ENCODE data around the gene ATIC.
"Not testable (repeated sequence)": the region's sequence is repeated elsewhere in the genome, so short reads cannot be mapped to it uniquely, and the experiment has no call there.

ATIC gene

DNA sequence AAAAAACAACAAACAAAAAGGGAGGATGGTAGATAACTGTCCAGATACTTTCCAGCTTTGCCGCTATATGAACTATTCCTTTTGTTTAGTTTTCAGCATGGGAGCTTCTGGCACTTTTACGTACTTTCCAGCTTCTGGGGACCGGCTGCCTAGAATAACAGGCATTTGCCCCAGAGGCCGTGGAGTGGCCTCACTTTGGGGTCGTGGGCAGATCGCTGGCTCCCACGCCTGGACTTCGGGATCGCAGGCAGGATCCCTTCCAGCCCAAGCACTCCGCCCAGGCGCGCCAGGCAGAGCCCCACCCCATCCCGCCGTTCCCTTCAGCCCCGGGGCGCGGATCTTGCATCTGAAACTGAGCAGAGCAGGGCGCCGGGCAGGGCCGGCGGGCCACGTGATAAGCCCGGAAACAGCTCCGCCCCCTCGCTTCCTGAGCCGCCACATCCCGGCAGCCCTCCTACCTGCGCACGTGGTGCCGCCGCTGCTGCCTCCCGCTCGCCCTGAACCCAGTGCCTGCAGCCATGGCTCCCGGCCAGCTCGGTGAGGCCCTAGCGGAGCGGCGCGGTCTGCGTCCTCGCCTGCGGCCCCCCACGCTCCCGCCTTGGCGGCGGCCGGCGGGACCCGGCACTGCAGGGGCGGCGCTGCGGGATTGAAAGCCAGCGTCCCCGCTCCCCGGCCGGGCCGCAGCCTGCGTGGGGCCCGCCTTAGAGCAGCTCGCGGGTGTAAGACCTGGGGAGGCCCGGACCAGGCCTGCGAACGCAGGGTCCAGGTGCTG, at the start of gene ATIC:
ATIC (plus strand) TSS at position 435 of the 772 bp plus-strand sequence; CDS start at position 519, 84 bp downstream.
- peak; percentile 90 for DNase-seq (ENCODE audit: low spot score)

DNA sequence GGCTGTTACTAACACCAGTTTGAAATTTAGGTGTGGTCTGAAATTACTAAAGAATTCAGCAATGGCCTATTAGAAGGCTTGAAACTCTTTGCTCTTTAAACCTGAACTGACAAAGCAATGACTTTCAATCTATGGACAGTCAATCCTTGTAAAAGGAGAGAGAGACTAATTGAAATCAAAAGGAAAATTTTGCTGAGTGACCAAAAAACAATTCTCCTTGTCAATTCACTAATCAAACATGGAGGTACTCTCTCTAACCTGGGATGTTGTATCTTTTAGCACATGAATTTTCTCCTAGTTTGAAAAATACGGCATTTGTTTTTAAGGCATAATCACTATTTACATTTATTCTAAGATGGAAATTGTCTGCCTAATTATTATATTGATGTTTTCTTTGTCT, 49.6 kb upstream of the ATIC start:
- DNase-seq (ENCODE audit: low spot score), result no peak

DNA sequence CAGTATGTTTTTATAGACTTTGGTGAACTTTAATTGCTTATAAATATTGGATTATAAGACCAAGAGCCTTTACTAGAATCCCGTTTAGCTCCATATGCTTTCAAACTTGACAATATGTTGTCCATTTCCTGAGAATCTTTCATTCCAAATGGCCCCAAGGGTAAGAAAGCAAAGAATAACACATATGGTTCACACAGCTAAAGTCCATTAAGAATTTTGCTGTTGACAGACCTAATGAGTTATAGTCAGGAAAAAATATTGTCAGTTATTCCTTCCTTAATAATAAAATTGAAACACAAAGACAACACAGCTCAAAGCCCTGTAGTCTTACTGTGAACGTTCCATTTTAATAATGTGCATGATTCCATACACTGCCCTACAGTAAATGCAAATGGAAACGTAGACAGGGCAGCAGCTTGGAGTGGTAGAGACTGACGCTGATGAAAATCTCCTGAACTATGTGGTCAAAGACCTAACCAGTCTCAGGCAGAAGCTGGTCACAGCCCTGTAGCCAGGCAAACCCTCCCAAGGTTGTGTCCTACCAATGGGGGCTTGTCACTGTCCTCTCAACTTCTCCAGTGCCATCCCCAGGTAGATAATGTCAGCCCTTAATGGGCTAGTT, 49.0 kb upstream of the ATIC start:
- no peak for DNase-seq (ENCODE audit: low spot score)

DNA sequence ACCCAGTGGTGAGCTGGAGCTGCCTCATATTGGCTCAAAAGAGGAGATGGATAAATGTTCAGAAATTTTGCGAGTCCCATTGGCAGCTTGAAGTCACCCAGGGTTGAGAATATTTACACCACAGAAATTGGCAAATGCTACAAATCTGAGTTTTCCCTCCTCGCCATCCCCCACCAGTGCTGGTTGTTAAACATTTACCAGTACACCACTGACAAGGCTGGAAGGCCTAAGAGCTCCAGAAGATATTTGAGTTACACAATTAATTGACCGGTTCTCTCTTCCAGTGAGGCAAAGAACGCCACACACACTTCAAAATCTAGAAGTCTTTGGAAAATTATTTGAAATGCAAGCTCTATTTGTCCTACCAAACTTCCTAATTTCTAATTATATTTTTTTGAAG, 47.5 kb upstream of the ATIC start:
- no peak for DNase-seq (ENCODE audit: low spot score)

DNA sequence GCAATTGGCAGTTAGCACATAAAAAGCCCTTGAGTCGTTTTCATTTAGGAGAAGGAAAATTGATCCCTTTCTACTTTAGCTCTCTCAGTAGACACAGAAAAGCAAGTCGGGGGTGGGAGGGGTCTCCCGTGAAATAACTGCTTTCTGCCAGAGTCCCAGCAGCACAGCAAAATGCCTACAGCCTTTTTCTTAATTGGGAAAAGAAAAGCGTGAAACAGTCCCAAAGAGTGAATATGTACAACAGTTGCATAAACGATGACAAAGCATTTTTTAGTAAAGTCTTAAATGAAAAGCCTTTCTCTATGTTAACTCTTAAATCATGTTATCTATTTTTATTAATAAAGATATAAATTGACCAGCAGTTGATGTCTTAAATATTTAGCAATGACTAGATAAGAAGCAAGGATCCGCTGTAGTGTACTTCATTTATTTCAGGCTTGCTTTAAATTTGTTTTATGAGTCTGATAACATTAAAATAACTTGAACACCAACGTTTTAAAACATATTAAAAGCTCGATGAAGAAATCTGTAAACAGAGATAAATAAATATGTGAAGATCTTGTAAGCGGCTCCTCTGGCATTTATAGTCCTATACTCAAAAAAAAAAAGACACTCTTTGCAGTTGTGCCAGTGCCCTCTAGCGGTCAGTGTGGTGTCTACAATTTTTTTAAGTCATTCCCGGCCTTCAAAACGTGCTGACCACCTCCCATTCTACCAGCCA, 42.3 kb upstream of the ATIC start:
- peak; percentile 35 for DNase-seq (ENCODE audit: low spot score)

DNA sequence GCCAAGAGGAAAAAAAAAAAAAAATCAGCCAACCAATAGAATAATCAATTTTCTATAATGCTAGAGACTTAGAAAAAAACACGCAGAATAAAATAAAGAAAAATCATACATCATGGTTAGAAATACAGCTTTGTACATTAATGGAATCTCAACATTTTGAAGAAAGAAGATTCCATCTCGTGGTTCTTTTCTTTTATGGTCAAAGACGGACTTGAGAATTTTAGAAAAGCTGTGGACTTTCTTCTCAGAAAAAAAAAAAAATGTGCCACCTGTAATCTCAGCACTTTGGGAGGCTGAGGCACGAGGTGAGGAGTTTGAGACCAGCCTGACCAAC, 41.8 kb upstream of the ATIC start:
- no peak for DNase-seq (ENCODE audit: low spot score)

DNA sequence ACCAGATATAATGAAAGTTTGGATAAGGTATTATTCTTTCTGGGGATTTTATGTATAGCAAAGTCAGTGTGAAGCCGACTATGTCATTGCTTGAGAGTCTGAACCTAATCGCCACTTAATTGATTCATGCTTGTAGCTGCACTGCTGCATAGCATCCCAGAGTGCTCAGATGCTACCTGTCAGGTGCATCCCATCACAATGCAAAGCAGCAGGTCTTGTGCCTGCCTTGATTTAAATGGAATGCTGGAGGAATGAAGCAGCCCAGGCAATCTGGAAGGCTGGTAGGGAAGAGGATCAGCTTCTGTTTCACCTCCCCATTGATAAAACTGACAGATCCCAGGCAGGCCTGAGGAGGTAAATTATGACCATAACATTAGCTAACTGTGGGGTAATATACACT, 40.4 kb upstream of the ATIC start:
- DNase-seq (ENCODE audit: low spot score), result no peak

DNA sequence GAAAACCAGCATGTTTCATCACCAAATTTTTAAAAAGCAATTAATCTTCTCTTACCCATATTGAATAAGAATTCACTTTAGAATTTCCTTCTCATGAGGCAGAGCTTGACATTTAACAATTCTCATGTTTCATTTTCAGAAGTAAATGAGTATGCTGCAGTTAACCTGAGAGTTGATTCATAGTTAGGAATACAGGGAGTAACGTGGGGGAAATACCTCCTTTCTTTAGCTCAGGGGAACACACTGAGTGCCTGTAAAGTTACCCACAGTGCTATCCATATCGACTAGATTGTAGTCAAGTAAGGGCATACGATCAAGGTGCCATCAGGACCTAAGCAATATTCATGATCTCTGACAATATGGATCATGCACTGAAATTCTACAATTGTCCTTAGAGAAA, 38.9 kb upstream of the ATIC start:
- no peak for DNase-seq (ENCODE audit: low spot score)

DNA sequence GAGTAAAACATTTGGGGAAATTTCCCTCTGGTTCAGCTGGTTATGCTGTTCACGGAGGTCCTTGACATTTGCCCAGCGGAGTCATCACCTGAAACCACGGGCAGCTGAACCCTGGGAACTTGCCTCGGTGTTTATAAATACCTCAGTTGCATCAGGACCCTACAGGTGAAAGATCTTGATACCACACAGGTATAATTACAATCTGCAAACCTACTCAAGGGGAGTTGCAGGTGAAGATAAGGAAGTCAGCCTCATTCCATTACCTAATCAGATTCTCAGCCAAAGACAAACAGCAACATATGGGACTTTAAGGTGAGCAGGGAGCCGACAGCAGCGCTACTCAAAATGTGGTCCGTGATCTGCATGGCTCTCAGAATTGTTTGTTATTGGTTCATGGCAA, 37.0 kb upstream of the ATIC start:
- DNase-seq (ENCODE audit: low spot score), result no peak

DNA sequence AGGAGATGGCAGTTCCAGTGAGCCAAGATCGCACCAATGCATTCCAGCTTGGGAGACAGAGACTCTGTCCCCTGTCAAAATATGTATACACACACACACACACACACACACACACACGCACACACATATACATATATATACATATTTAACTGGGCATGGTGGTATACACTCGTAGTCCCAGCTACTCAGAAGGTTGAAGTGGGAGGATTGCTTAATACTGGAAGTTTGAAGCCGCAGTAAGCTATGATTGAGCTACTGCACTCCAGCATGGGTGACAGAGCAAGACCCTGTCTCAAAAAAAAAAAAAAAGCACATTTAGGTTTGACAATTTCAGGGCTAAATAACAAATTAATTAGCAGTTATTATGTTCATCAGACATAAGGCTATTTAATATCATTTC, 36.0 kb upstream of the ATIC start:
- DNase-seq (ENCODE audit: low spot score), result no peak

DNA sequence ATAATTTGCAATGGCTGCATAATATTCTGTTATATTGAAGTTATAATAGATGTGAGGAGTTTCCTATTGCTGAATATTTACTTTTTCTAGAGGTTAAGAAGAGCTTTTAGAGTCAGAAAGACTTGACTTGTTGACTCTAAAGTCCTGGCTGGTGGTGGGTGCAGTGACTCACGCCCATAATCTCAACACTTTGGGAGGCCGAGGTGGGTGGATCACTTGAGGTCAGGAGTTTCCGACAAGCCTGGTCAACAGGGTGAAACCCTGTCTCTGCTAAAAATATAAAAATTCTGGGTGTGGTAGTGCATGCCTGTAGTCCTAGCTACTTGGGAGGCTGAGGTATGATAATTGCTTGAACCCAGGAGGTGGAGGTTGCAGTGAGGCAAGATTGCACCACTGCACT, 33.9 kb upstream of the ATIC start:
- DNase-seq (ENCODE audit: low spot score), result no peak

DNA sequence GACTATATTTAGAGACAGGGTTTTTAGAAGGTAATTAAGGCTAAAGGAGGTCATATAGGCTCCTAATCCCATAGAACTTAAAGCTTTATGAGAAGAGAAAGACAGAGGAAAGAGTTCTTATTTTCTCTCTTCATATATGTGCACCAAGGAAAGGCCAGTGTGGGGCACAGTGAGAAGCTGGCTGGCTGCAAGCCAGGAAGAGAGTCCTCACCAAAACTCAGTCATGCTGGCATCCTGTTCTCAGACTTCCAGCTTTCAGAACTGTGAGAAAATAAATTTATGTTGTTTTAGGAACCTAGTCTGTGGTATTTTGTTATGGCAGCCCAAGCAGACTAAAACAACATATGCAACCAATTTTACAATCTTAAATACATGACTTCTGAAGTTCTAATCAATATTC, 31.5 kb upstream of the ATIC start:
- DNase-seq (ENCODE audit: low spot score), result no peak

DNA sequence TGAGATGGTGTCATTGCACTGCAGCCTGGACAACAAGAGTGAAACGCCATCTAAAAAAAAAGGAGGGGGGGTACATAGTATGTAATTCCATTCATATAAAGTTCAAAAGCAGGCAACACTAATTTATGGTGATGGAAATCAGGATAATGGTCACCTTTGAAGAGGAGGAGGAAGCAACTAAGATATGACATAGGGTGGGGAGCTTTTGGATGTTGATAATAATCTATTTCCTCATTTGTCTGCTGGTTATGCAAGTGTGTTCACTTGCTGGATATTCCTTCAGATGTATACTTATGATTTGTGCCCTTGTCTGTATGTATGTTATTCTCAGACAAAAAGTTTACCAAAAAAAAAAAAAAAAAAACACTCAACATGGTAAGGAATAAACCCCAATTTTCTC, 28.6 kb upstream of the ATIC start:
- DNase-seq (ENCODE audit: low spot score), result no peak

DNA sequence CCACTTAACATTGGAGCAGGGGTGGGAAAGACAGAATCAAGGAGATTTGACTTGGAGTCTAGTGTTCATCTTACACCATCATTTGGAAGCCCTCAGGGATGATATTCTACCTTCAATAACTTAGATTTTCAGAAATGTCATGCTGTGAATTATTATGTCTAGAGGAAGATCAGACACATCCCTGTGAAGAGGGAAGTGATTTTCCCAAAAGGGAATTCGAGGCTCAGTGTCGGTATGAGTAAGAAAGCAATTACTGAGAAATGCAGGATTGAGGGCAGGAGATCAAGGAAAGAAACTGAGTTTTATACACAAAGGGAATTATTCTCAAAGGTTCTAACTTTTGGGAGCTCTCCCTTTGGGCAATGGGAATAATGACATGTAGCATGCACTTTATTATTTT, 25.6 kb upstream of the ATIC start:
- DNase-seq (ENCODE audit: low spot score), result no peak

DNA sequence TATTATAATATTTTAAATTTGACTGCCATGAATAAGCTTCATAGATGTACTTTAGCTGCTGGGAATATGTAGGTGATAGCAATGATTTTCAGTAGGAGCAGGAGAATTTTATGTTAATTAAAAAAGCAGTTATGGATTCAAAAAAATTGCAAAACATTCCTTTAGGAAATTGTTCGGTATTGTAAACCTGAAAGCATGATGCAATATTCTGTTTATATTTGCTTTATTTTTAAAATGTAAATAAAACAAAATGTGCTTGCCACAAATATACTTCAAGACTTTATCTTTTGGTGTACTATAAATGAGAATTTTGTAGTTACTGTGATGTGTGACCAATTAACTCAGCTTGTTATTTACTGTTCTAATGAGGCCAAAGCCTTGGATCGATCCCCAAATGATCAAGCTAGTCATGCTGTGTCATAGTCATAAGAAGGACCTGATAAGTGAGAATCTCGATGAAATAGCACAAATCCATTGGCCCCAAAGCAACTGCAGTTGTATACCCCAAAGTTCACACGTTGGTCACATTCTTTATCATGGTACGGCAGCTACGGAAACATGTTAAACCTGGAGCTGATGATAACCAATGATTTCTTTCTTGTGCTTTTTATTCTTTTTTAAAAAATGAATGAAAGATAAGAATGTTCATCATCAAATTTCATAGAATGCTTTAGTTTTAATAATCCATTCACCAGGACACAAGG, 23.6 kb upstream of the ATIC start:
- no peak for DNase-seq (ENCODE audit: low spot score)

DNA sequence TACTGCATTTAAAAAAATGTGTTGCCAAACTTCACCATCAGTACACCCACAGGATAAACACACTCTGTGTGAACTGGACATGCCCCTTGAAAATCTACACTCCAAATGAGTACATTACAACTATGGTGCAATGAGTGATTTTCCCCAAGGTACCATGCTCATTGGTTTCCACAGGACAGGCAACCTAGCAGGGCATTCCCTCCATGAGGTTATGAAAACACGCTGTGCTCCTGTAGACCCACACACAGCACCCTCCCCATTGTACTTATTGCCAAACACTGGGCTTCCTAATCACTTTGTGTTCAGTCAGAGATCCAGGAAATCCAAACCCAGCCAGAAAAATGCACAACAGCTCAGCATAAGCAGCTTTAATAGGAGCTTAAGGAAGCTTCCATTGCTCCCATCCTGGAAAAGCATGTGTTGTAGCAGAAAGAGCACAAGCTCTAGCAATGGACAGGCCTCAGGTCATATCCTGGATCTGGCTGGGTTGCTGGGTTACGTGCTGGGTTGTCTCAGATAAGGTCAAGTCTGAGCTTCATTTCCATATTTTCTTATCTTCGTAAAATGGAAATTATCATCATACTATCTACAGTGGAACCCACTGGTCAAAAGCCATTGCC, 20.8 kb upstream of the ATIC start:
- no peak for DNase-seq (ENCODE audit: low spot score)

DNA sequence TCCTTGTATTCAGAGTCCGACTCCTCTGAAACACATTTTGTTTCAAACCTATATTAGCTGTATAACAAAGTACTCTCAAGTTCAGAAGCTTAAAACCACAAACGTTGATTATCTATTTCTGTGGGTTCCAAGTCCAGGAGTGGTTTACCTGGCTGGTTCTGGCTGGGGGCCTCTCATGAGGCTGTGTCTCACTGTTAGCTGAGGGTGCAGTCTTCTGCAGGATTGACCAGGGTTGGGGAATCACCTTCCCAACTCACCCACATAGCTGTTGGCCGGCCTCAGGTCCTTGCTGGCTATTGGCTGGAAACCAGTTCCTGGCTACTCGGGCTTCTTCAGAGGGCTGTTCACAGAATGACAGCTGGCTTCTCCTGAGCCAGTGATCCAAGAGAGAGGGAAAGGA, 18.0 kb upstream of the ATIC start:
- no peak for DNase-seq (ENCODE audit: low spot score)

DNA sequence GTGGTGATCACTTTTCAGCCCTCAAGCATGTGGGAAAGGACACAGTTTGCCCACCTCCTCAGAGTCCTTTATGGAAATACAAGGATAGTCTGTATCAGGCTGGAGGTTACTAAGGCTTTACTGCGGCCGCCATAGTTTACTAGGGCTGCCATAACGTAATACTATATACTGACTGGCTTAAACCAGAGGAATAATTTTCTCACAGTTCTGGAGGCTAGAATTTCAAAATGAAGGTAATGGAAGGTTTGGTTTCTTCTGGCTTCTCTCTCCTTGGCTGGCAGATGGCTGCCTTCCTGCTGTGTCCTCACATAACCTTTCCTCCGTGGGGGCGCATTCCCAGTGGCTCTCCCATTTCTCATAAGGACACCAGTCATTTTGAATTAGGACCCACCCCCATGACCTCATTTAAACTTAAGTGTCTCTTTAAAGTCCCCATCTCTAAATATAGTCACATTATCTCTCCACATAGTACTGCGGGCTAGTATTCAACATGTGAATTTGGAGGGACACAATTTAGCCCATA, 12.5 kb upstream of the ATIC start:
- DNase-seq (ENCODE audit: low spot score), result no peak

DNA sequence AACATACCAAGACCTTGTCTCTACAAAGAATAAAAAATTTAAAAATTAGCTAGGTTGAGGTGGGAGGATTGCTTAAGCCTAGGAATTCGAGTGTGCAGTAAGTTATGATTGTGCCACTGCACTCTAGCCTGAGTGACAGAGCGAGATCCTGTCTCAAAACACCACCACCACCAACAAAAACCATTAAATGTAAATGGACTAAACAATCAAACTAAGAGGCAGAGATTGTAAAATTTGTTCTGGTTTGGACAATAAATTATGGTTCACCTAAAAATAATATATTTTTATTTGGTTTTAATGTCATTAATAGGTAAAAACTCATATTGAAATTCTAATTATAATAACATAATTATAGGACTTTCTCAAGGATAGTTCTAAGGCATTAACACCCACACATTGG, 9.9 kb upstream of the ATIC start:
- DNase-seq (ENCODE audit: low spot score), result no peak

DNA sequence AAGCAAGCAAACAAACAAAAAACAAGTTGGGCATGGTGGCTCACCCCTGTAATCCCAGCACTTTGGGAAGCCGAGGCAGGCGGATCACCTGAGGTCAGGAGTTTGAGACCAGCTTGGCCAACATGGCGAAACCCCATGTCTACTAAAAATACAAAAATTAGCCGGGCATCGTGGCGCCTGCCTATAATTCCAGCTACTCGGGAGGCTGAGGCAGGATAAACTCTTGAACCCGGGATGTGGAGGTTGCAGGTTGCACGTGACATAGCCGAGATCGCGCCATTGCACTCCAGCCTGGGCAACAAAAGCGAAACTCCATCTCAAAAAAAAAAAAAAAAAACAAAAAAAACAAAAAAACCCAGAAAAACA, 617 bp upstream of the ATIC start:
- not testable (repeated sequence) for DNase-seq (ENCODE audit: low spot score)

DNA sequence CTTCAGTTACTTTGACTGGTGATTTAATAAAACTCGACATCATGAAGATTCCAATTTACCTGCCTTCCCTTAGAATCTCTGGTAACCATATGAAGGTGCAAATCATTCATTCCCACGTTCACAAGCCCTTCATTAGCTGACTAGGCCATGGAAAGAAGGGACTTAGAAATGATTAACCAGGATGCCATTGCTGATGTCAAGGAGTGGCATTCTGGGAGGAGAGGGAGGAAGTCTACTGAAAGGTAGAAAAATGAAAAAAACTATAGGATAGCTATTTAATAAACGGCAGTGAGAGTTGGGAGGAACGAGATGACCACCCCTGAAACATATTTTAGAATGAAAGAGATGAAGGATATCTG, 1.4 kb downstream of the ATIC start:
- no peak for DNase-seq (ENCODE audit: low spot score)

DNA sequence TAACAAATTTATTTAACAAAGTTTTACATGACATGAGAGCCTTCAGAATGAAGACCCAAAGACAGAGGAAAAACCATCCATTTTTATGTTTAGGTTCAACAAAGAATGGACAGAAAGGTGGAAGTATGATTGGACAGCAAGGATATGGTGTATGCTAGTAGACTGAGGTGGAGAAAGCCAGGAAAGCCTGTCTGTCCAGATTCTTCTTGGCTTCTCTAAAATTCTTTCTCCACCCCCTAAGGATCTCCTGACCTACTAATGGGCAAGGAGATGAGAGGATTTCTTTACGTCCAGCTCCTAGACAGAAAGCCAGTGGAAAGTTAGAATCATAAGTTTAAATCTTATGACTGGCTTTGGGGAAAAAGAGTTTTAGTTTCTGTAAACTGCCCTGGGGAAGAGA, 3.0 kb downstream of the ATIC start:
- DNase-seq (ENCODE audit: low spot score), result no peak
